ENCODE results near the gene RHBG.

GRCh38 chr1:156385534-156386031 is 16.6 kb downstream of the RHBG start:
- TF ChIP-seq CTCF (IDR thresholded peaks at IDR 0.05; ENCODE audit: poor library complexity) (peak; percentile 97), EZH2 (IDR thresholded peaks at IDR 0.05; ENCODE audit: borderline replicate concordance) (no peak)

Measured in hepatocyte (in vitro differentiated cells).